ENCODE measurements around the gene KIRREL1. TPM values are rescaled to one million over a fixed set of nuclear protein-coding genes. Genes with fewer than 3 reads are reported as not detected.

Gene KIRREL1
- total and polyA plus RNA-seq, 2 of the 13 experiments (the other 11 are each of a cell fraction or from before 2014, with no cell fraction given), result 0.02 to 0.03 TPM

DNA sequence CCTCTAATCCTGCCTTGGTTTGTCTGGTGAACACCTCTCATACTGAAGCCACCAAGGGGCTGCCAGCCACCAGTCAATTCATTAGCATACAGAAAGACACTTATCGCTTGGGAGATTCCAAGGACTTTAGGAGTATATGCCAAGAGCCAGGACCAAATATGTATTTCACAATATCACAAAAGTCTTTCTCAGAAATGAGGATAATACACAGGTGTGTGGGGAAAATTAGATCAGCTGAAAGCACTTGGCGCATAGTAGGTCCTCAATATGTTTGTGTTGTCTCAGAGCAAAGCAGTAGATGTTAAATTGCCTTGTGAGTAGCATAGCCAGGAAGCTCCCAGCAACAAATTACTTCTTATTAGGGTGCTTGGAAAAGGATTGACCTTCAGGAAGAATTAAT is 34.1 kb downstream of the KIRREL1 start:
- 41% methylated on average over 2 of the region's 2 CpGs for WGBS (ENCODE audit: low lambda C conversion rate)
- no peak overlapping the region for H3K9ac ChIP-seq (ENCODE audit: insufficient read depth, low read depth, low read length)
- FAIRE-seq (no peak), ATAC-seq (no peak), DNase-seq (ENCODE audit: low spot score) (no peak)
- in situ Hi-C loops (cut with HindIII; ENCODE audit: extremely low pct_ligation_motif_present, low pct_unique_long_range_greater_than_20kb), result no loop called here
- H3K36me3 ChIP-seq (replicated peaks in 1 of 2; ENCODE audit: control insufficient read depth in 1 of 2, insufficient read depth in 2 of 2, low read length in 2 of 2), result no peaks in the 10 kb centered on the region
- no peak overlapping the region for H3K4me2 ChIP-seq (ENCODE audit: low read depth, low read length)
- H3K79me2 ChIP-seq (ENCODE audit: insufficient read depth, low read length), result no peaks in the 10 kb centered on the region
- H3K27me3 ChIP-seq (ENCODE audit: control insufficient read depth in 1 of 2, insufficient read depth in 2 of 2, low read length in 2 of 2), result no peaks in the 10 kb centered on the region
- no peak overlapping the region for H2AFZ ChIP-seq (ENCODE audit: low read length)
- H4K20me1 ChIP-seq (ENCODE audit: insufficient read depth, low read length), result no peaks in the 10 kb centered on the region
- CTCF ChIA-PET (ENCODE audit: low intra/inter-chr PET ratio, low total read pairs), result no interaction called here
- POLR2A ChIA-PET, result no interaction called here
- TF ChIP-seq SOX6 (IDR thresholded peaks at IDR 0.05) (no peak), SOX6 (CRISPR knock-in tag; IDR thresholded peaks at IDR 0.05) (no peak), MEF2D (CRISPR knock-in tag; IDR thresholded peaks at IDR 0.05) (no peak), ZNF17 (CRISPR knock-in tag; IDR thresholded peaks at IDR 0.05) (no peak), ZNF138 (CRISPR knock-in tag; IDR thresholded peaks at IDR 0.05; ENCODE audit: low read depth) (no peak), ZNF775 (CRISPR knock-in tag; IDR thresholded peaks at IDR 0.05; ENCODE audit: borderline replicate concordance) (no peak), HES4 (CRISPR knock-in tag; IDR thresholded peaks at IDR 0.05; ENCODE audit: borderline replicate concordance) (no peak), ISL2 (CRISPR knock-in tag; IDR thresholded peaks at IDR 0.05) (no peak)
- TF ChIP-seq, protein P1, sequence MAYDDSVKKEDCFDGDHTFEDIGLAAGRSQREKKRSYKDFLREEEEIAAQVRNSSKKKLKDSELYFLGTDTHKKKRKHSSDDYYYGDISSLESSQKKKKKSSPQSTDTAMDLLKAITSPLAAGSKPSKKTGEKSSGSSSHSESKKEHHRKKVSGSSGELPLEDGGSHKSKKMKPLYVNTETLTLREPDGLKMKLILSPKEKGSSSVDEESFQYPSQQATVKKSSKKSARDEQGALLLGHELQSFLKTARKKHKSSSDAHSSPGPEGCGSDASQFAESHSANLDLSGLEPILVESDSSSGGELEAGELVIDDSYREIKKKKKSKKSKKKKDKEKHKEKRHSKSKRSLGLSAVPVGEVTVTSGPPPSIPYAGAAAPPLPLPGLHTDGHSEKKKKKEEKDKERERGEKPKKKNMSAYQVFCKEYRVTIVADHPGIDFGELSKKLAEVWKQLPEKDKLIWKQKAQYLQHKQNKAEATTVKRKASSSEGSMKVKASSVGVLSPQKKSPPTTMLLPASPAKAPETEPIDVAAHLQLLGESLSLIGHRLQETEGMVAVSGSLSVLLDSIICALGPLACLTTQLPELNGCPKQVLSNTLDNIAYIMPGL (CRISPR knock-in tag; IDR thresholded peaks at IDR 0.05; ENCODE audit: borderline replicate concordance in 1 of 2, low read depth in 1 of 2), result no peak
- no peak overlapping the region for H3K27ac ChIP-seq (ENCODE audit: extremely low read length, insufficient read depth, low read length)
- H3K4me1 ChIP-seq (ENCODE audit: insufficient read depth, low read length), result no peaks in the 10 kb centered on the region
- BruUV-seq (replicated peaks), result no TSS peak
- H3K4me3 ChIP-seq (replicated peaks in 1 of 3; ENCODE audit: insufficient read depth in 1 of 3, low read depth in 2 of 3, low read length in 3 of 3), result no peak overlapping the region
- no peaks in the 10 kb centered on the region for H3K9me3 ChIP-seq (ENCODE audit: low read length)
- intact Hi-C loops (cut with micrococcal nuclease; ENCODE audit: unreplicated experiment), result no loop called here

Data from HepG2 (cell line).